HG03432 (cell line): ENCODE measurements around the gene KIAA1671.

ENCODE experiments used
- ATAC-seq: cut with Tn5 transposase; IDR thresholded peaks from one replicate; pipeline ENCODE4 v1.9.1; 2021; ENCODE audit warnings: mild to moderate bottlenecking, moderate library complexity; ENCODE audit not compliant: unreplicated experiment

KIAA1671 gene

GRCh38 chr22:24950272-24950902, 2.1 kb upstream of the KIAA1671 start:
- no peak for ATAC-seq

GRCh38 chr22:24952837-24953383, 394 bp downstream of the KIAA1671 start:
- ATAC-seq = no peak

DNA sequence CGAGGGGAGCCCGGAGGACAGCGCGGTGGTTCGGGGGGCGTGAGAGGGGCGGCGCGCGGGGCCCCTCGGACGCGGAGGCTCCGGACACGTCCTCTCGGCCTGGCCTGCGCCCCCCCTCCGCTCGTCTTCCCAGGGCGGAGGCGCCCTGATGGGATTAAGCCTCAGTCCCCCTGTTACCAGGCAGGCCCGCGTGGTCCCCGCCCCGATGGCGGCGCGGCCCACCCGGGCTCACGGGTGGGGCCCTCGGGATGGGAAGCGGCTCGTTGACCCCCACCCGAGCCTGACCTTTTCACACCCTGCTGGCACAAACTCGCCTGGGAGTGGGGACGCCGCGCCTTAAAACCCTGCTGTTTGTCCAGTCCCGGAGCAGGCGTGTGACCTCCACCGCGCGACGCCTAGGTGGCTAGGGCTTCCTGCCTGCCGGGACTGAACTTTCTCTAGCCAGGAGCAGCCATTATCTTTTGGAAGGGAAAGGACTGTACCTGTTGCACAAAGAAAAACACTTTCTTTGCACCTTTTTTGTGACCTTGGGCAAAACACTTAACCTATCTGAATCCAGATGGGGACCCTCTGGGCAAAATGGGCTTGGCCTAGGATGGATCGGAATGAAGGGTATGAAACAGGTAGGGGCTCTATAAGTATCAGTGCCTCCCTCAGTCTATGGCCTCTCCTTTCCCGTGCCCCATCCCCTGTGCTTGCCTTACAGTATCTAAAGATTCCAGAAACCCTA, 1.0 kb downstream of the KIAA1671 start:
- no peak for ATAC-seq

DNA sequence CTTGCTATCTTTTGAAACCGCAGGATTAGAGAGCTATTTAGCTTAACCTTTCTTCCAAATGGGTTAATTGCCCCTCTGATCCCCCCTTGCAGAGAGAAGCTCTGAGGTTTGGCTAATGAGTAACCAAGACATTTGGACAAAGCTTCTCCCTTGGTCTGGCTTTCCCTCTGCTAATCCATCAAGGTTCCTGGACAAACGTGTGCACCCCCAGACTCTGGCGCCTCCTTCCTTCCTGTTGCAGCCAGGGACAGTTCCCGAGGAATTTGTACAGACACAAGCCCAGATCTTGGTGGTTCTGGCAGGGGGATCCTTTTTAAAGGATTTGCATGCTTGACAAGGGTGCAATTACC, 1.6 kb downstream of the KIAA1671 start:
- no peak for ATAC-seq

DNA sequence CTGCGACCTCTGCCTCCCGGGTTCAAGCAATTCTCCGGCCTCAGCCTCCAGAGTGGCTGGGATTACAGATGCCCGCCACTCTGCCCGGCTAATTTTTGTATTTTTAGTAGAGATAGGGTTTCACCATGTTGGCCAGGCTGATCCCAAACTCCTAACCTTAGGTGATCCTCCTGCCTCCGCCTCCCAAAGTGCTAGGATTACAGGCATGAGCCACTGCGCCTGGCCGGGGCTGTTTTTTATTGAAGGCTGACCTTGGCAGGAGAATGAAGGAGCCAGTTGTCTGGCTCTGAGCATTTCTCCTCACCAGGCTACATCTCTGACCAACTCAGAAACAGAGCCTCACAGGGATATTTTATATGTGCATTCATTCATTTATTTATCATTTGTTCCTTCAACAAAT, 2.3 kb downstream of the KIAA1671 start:
- no peak for ATAC-seq

- ATAC-seq = no peak
Observed at GRCh38 chr22:24957043-24957442, 4.5 kb downstream of the KIAA1671 start.

DNA sequence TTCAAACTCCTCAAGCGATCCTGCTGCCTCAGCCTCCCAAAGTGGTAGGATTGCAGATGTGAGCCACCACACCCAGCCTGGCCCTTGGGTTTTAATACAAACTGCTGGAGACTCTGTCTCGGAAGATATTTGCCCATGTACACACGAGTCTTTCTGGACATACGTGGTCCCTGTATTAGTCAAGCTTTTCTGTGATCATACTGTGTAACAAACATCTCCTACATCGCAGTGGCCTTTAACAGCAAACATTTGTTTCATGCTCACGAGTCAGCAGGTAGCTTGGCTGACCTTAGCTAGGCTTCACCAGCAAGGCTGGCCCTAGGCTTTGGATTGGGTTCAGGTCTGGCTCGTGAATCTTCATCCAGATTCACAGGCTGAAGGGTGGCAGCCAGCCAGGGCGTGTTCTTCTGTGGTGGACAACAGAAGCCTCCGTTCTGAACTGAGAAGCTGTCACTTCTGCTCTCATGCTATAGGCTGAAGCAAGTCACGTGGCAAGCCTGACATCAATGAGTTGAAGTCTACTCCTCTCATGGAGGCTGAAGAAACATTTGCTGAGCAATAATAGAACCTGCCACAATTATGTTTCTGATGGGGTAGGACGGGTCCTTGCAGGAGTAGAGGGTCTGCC, 8.8 kb downstream of the KIAA1671 start:
- ATAC-seq = no peak

DNA sequence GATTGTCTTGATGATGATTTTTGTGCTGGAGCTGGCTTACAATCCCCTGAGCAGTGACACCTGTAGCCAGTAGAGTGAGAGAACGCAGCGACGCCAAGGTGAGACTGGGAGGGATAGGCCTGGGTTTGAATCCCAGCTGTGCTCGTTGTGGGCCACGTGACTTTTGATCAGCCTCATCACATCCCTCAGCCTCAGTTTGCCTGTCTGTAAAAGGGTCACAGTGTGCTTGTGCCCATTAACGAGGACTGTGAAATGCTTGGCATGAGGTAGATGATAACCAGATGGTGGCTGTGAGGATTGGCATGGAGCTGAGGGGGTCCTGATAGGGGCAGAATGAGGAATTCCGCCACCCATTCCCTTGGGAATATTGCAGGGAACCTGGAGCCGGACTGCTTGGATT, 9.6 kb downstream of the KIAA1671 start:
- no peak for ATAC-seq

DNA sequence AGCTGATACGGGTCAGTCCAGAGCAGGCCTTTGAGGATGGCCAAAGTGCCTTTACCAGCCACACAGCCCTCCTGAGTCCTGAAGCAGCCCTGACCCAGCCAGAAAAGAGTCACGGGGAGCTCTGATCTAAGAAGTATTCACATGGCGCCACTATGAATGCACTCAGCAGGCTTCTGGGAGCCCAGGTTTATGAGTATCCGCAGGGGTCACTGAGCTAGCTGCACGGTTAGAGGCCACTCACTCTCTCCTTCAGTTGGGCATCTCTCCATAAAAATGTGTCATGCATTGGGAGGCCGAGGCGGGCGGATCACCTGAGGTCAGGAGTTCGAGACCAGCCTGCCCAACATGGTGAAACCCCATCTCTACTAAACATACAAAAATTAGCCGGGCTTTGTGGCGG, 10.3 kb downstream of the KIAA1671 start:
- ATAC-seq = no peak

GRCh38 chr22:24964441-24964840, 11.9 kb downstream of the KIAA1671 start:
- ATAC-seq = no peak

- ATAC-seq = no peak
Observed at GRCh38 chr22:24965822-24966626, 13.5 kb downstream of the KIAA1671 start.

DNA sequence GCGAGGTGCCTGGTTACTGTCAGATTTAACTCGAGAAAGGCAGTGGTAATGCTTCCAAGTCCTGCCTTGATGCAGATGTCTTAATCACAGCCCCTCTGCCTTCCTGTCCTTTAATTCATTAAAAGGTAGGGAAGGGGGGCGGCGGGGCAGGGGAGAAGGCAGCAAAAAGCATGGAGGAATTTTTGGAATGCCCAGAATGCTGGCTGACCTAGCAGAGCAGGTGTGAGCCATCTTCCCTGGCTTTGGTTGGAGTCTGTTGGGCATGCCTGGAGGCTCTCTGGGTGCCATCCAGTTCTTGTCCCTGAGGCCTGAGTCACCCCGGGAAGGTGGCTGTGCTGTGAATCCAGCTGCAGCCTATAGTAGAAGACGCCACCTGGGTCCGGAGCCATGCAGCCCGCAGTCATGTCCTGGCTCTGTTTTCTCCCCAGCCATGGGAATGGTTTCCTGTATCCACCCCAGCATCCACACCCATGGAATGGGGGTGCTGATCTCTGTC, 15.6 kb downstream of the KIAA1671 start:
- ATAC-seq = no peak

DNA sequence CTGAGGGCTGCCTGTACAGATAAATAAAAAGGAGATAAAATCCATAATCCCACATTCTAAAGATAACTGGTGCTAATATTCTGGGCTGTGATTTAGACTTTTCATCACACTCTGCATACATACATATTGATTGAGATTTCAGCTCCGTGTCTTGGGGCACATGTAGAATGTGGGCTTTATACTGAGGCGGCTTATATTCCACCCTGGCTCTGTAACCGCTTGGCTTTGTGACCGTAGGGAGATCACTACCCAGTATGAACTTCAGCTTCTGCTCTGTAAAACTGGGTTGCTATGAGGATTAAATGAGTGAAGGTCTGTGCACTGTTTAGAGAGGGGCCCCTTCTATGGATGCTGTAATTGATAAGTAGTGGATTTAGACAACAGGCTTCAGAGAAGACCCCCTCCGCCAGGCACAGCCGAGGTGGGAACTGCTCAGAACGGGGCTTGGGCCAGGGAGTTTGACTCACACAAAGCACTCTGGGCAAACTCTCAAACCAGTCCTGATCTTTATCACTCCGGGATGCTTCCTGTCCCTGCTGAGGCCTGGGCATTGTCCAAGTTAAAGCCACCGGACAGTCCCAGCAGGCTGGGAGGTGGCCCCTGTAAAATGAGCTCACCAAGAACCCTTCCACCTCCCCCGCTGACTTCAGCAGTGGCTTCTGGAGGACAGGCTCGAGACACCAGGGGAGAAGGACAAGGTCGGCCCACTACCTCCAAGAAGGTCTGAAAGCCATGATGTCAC, 17.2 kb downstream of the KIAA1671 start:
- no peak for ATAC-seq

DNA sequence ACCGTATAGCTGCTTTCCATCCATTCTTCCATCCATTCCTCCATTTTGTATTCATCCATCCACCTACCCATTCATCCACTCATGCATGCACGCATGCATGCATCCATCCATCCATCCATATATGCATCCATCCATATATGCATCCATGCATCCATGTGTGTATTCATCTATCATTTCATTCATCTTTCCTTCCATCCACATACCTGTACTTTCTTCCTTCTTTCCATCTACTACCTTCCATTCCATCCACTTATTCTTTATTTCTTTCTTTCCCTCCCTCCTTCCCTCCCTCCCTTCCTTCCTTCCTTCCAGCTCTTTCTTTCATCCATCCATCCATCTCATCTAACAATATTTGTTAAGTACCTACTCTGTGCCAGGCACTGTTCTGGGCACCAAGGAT, 19.9 kb downstream of the KIAA1671 start:
- ATAC-seq = no peak

- ATAC-seq = no peak
Observed at GRCh38 chr22:24973872-24974271, 21.4 kb downstream of the KIAA1671 start.

DNA sequence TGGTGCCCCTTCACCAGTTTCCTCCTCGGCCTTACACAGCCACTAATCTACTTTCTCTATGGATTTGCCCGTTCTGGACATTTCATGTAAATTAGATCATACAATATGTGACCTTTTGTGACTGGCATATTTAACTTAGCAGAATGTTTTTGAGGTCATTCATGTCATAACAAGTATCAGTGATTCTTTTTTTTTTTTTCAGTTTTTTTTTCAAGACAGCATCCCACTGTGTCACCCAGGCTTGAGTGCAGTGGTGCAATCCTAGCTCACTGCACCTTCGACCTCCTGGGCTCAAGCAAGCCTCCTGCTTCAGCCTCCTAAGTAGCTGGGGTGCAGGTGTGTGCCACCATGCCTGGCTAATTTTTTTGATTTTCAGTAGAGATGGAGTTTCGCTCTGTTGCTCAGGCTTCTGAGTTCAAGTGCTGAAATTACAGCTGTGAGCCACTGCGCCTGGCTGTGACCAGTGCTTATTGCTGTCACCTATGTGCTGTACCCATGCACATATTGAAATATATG, 22.7 kb downstream of the KIAA1671 start:
- no peak for ATAC-seq

- no peak for ATAC-seq
Observed at GRCh38 chr22:24975813-24976341, 23.4 kb downstream of the KIAA1671 start.

- no peak for ATAC-seq
Observed at GRCh38 chr22:24976442-24977218, 24.1 kb downstream of the KIAA1671 start.
